Liver (tissue), 9 donors: ENCODE measurements around the gene DEGS1. TPM values are rescaled to one million over a fixed set of nuclear protein-coding genes. Genes with fewer than 3 reads are reported as not detected.

Source experiments
- DNase-seq: peaks from one replicate; pipeline ENCODE4 v3.0.0-alpha.2; 2017; ENCODE audit warnings: low spot score
- H3K27ac ChIP-seq, 2 donors: one replicate each; pipeline ENCODE4 v1.7.0; 2013; ENCODE audit warnings: inconsistent platforms in 2 of 2, low read length in 2 of 2, control low read depth in 1 of 2, low read depth in 1 of 2, mild to moderate bottlenecking in 1 of 2
- H3K27me3 ChIP-seq, 4 donors: one replicate each; pipeline versions ENCODE4 v1.6.1 to v1.7.0; 2013; ENCODE audit warnings: low read length in 3 of 4, inconsistent platforms in 1 of 4, mild to moderate bottlenecking in 1 of 4, moderate library complexity in 1 of 4; ENCODE audit not compliant: control insufficient read depth in 4 of 4, insufficient read depth in 4 of 4
- H3K36me3 ChIP-seq, 4 donors: one replicate each; pipeline versions ENCODE4 v1.6.1 to v1.7.0; 2013; ENCODE audit warnings: low read length in 3 of 4, mild to moderate bottlenecking in 3 of 4, low read depth in 1 of 4, moderate library complexity in 1 of 4; ENCODE audit not compliant: control insufficient read depth in 4 of 4, insufficient read depth in 3 of 4
- H3K4me1 ChIP-seq, 4 donors: one replicate each; pipeline versions ENCODE4 v1.6.1 to v1.7.0; 2013; ENCODE audit warnings: low read length in 3 of 4, mild to moderate bottlenecking in 3 of 4, moderate library complexity in 1 of 4; ENCODE audit not compliant: control insufficient read depth in 4 of 4, insufficient read depth in 4 of 4
- H3K4me3 ChIP-seq, 3 donors: one replicate each; pipeline versions ENCODE4 v1.6.1 to v1.7.0; 2013; ENCODE audit warnings: low read length in 3 of 3, control low read depth in 1 of 3, low read depth in 1 of 3, mild to moderate bottlenecking in 1 of 3
- H3K9ac ChIP-seq, 2 donors: one replicate each; pipeline ENCODE4 v1.7.0; 2013; ENCODE audit warnings: low read length in 2 of 2, mild to moderate bottlenecking in 2 of 2, moderate library complexity in 2 of 2, control low read depth in 1 of 2, low read depth in 1 of 2
- H3K9me3 ChIP-seq, 4 donors: one replicate each; pipeline versions ENCODE4 v1.6.1 to v1.7.0; 2013; ENCODE audit warnings: low read length in 3 of 4; ENCODE audit not compliant: control insufficient read depth in 4 of 4
- FOXA1 ChIP-seq: IDR thresholded peaks from 2 replicates; pipeline ENCODE4 v1.6.1; 2016; ENCODE audit warnings: antibody characterized with exemption
- GABPA ChIP-seq, 2 donors: IDR thresholded peaks in 1 of 2; conservative IDR thresholded peaks in 1 of 2; 2 replicates each; pipeline ENCODE4 v1.6.1; 2016; ENCODE audit warnings: antibody characterized with exemption in 2 of 2, mild to moderate bottlenecking in 1 of 2, moderate library complexity in 1 of 2
- HNF4A ChIP-seq, 2 donors: conservative IDR thresholded peaks; 2 replicates each; pipeline ENCODE4 v1.6.1; 2016; ENCODE audit warnings: antibody characterized with exemption in 2 of 2, mild to moderate bottlenecking in 2 of 2
- HNF4G ChIP-seq: IDR thresholded peaks from 2 replicates; pipeline ENCODE4 v1.6.1; 2016; ENCODE audit warnings: antibody characterized with exemption
- JUND ChIP-seq, 2 donors: IDR thresholded peaks; 2 replicates each; pipeline ENCODE4 v1.6.1; 2016; ENCODE audit warnings: antibody characterized with exemption in 2 of 2
- RAD21 ChIP-seq, 2 donors: IDR thresholded peaks; 2 replicates each; pipeline ENCODE4 v1.6.1; 2016; ENCODE audit warnings: antibody characterized with exemption in 2 of 2, mild to moderate bottlenecking in 2 of 2
- RXRA ChIP-seq, 2 donors: IDR thresholded peaks; 2 replicates each; pipeline ENCODE4 v1.6.1; 2017 to 2018; ENCODE audit warnings: antibody characterized with exemption in 2 of 2, mild to moderate bottlenecking in 1 of 2
- SP1 ChIP-seq: IDR thresholded peaks from 2 replicates; pipeline ENCODE4 v1.6.1; 2018; ENCODE audit warnings: antibody characterized with exemption, mild to moderate bottlenecking
- WGBS: extraction: QIAGEN DNeasy Blood & Tissue Kit; methylation state at CpG from one replicate; pipeline ENCODE4 v1.1.7; 2013; 5-methylcytosine and 5-hydroxymethylcytosine counted together
- polyA plus RNA-seq, 2 donors: library from polyadenylated mRNA; stranded (reverse) in 1 of 2; unstranded in 1 of 2; fragments of 200-250 nt in 1 of 2; fragments of >200 nt in 1 of 2; fragmentation: Nextera tagmentation in 1 of 2; extraction: Ambion mirVana in 1 of 2; gene quantifications; one replicate each; pipeline versions ENCODE4 v1.2.1 to v1.2.3, GENCODE V29; 2013 to 2015
- total RNA-seq, 2 donors: library from RNA; depleted of rRNA; stranded (reverse); fragments of >200 nt; gene quantifications; one replicate each; pipeline ENCODE4 v1.2.3, GENCODE V29; 2014
- TF ChIP-seq, protein P1 (sequence below): IDR thresholded peaks from 2 replicates; pipeline ENCODE4 v1.6.1; 2016; ENCODE audit warnings: antibody characterized with exemption, mild to moderate bottlenecking
- TF ChIP-seq, protein P2 (sequence below): IDR thresholded peaks from 2 replicates; pipeline ENCODE4 v1.6.1; 2016; ENCODE audit warnings: antibody characterized with exemption
- TF ChIP-seq, protein P3 (sequence below): IDR thresholded peaks from 2 replicates; pipeline ENCODE4 v1.6.1; 2016; ENCODE audit warnings: antibody characterized with exemption
- TF ChIP-seq, protein P4 (sequence below): fragments of 150-350 bp; IDR thresholded peaks from 2 replicates; pipeline ENCODE4 v1.5.1; 2017; ENCODE audit warnings: improper control_type of control experiment, low read depth, low read length; ENCODE audit not compliant: missing input control
- donor health status: healthy.
- donor health status: healthy.
- donor health status: healthy.
- donor health status: healthy.
- donor health status: healthy.

Gene DEGS1
- total and polyA plus RNA-seq, 4 donors = 21.7 to 26.7 (median 22.6) TPM

DNA sequence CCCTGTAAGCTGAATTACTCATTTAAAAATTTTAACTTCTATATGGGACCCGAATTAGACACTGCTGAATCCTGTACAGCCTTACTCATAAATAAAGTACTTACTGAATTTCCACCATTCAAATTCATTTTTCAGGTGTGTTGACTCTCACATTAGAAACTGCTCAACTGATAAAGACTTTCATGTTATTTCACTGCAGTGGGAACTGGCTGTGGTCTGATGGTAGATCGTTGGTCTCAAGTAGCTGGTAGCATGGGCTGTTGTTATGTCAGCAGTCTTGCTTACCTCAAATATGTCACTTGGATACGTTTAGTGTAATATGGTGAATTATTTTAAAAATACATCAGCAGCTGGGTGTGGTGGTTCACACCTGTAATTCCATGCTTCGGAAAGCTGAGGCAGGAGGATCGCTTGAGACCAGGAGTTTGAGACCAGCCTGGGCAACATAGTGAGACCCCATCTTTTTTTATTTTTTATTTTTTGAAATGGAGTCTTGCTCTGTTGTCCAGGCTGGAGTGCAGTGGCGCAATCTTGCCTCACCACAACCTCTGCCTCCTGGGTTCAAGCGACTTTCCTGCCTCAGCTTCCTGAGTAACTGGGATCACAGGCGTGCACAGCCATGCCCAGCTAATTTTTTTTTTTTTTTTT, 10.4 kb downstream of the DEGS1 start (continued):
- TF ChIP-seq, protein P1, sequence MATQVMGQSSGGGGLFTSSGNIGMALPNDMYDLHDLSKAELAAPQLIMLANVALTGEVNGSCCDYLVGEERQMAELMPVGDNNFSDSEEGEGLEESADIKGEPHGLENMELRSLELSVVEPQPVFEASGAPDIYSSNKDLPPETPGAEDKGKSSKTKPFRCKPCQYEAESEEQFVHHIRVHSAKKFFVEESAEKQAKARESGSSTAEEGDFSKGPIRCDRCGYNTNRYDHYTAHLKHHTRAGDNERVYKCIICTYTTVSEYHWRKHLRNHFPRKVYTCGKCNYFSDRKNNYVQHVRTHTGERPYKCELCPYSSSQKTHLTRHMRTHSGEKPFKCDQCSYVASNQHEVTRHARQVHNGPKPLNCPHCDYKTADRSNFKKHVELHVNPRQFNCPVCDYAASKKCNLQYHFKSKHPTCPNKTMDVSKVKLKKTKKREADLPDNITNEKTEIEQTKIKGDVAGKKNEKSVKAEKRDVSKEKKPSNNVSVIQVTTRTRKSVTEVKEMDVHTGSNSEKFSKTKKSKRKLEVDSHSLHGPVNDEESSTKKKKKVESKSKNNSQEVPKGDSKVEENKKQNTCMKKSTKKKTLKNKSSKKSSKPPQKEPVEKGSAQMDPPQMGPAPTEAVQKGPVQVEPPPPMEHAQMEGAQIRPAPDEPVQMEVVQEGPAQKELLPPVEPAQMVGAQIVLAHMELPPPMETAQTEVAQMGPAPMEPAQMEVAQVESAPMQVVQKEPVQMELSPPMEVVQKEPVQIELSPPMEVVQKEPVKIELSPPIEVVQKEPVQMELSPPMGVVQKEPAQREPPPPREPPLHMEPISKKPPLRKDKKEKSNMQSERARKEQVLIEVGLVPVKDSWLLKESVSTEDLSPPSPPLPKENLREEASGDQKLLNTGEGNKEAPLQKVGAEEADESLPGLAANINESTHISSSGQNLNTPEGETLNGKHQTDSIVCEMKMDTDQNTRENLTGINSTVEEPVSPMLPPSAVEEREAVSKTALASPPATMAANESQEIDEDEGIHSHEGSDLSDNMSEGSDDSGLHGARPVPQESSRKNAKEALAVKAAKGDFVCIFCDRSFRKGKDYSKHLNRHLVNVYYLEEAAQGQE = no peak
- TF ChIP-seq GABPA (IDR thresholded peaks at IDR 0.05 in 1 of 2, conservative IDR thresholded peaks at IDR 0.05 in 1 of 2) (no peak), JUND (IDR thresholded peaks at IDR 0.05) (no peak)
- TF ChIP-seq, protein P2, sequence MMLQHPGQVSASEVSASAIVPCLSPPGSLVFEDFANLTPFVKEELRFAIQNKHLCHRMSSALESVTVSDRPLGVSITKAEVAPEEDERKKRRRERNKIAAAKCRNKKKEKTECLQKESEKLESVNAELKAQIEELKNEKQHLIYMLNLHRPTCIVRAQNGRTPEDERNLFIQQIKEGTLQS = no peak

DNA sequence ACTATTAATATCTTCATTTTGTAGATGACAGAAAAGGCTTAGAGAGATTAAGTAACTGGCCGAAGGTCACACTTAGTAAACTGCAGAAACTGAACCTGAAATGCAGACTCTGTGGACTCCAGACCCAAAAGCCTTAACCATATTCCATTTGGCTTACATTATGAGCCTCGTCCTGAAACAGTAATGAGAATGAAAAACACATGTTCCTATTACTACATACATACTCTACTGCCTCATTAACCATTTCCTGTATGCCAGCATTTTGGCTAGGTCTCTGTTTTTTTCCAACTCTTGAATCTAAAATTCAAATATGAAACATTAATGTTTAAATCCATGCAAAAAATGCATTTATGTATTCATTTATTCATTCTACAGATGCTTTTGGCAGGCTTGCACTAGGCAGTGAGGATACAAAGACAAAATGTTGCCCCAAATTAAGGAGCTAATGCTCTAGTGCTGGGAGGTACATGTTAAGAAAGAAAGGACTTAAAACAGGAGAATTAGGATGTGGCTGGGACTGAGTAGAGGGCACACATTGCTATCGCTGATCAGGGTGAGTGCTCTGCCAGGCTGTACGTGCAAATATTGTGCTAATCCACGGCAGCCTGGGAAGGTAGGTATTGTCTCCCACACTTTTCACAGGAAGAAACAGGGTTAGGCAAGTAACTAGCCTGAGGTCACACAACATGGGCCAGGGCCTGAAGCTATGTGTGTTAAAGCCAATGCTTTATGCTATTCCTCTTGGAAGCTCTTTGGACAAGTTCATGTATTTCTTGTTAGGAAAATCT, 14.0 kb downstream of the DEGS1 start:
- no peak overlapping the region for H3K9ac ChIP-seq
- peaks cover 5 to 10% (median 8%) of the 10 kb centered on the region in 4 donors for H3K4me1 ChIP-seq
- H3K27ac ChIP-seq = no peak overlapping the region
- TF ChIP-seq HNF4G (peak; percentile 59), SP1 (peak; percentile 48), FOXA1 (no peak), HNF4A (conservative IDR thresholded peaks at IDR 0.05) (peak; percentile 87 to 93), RAD21 (IDR thresholded peaks at IDR 0.05) (peak in 1 of 2 donors; percentile 9), RXRA (IDR thresholded peaks at IDR 0.05) (peak; percentile 32 to 35)
- WGBS = 32% methylated on average over 5 of the region's 5 CpGs
- peaks cover 0 to 5% (median 2%) of the 10 kb centered on the region in 4 donors for H3K36me3 ChIP-seq
- no peaks in the 10 kb centered on the region for H3K27me3 ChIP-seq
- H3K9me3 ChIP-seq = no peaks in the 10 kb centered on the region
- no peak for DNase-seq
- H3K4me3 ChIP-seq = no peak overlapping the region

DNA sequence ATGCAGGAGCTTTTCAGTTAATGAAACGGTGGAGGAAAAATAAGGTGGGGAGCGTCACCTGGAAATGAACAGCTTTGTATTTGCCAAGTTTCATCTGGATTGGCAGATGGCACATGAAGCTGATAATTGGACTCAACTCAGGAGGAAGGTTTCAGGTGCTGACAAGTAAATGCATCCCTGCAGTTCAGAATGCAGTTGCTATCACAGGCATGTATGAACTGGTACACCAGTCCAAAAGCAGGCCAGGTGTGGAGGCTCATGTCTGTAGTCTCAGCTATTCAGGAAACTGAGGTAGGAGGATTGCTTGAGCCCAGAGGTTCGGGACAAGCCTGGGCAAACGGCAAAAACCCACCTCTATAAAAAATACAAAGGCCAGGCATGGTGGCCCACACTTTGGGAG, 15.5 kb downstream of the DEGS1 start:
- 93% methylated on average over 4 of the region's 4 CpGs for WGBS
- TF ChIP-seq HNF4A (conservative IDR thresholded peaks at IDR 0.05) = no peak
- TF ChIP-seq RAD21 (IDR thresholded peaks at IDR 0.05) = no peak
- TF ChIP-seq, protein P2 = no peak
- TF ChIP-seq, protein P1 = no peak
- TF ChIP-seq SP1 = no peak
- no peak for TF ChIP-seq GABPA (IDR thresholded peaks at IDR 0.05 in 1 of 2, conservative IDR thresholded peaks at IDR 0.05 in 1 of 2)
- no peak for TF ChIP-seq HNF4G
- TF ChIP-seq JUND (IDR thresholded peaks at IDR 0.05) = no peak
- TF ChIP-seq, protein P3, sequence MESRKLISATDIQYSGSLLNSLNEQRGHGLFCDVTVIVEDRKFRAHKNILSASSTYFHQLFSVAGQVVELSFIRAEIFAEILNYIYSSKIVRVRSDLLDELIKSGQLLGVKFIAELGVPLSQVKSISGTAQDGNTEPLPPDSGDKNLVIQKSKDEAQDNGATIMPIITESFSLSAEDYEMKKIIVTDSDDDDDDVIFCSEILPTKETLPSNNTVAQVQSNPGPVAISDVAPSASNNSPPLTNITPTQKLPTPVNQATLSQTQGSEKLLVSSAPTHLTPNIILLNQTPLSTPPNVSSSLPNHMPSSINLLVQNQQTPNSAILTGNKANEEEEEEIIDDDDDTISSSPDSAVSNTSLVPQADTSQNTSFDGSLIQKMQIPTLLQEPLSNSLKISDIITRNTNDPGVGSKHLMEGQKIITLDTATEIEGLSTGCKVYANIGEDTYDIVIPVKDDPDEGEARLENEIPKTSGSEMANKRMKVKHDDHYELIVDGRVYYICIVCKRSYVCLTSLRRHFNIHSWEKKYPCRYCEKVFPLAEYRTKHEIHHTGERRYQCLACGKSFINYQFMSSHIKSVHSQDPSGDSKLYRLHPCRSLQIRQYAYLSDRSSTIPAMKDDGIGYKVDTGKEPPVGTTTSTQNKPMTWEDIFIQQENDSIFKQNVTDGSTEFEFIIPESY = no peak
- TF ChIP-seq, protein P4, sequence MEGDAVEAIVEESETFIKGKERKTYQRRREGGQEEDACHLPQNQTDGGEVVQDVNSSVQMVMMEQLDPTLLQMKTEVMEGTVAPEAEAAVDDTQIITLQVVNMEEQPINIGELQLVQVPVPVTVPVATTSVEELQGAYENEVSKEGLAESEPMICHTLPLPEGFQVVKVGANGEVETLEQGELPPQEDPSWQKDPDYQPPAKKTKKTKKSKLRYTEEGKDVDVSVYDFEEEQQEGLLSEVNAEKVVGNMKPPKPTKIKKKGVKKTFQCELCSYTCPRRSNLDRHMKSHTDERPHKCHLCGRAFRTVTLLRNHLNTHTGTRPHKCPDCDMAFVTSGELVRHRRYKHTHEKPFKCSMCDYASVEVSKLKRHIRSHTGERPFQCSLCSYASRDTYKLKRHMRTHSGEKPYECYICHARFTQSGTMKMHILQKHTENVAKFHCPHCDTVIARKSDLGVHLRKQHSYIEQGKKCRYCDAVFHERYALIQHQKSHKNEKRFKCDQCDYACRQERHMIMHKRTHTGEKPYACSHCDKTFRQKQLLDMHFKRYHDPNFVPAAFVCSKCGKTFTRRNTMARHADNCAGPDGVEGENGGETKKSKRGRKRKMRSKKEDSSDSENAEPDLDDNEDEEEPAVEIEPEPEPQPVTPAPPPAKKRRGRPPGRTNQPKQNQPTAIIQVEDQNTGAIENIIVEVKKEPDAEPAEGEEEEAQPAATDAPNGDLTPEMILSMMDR = no peak
- Histone ChIP-seq H3K9ac (no peak overlapping the region), H3K4me3 (no peak overlapping the region), H3K27me3 (no peaks in the 10 kb centered on the region), H3K9me3 (no peaks in the 10 kb centered on the region), H3K27ac (no peak overlapping the region), H3K4me1 (peaks cover 5 to 10% (median 8%) of the 10 kb centered on the region in 4 donors), H3K36me3 (no peaks in the 10 kb centered on the region)
- DNase-seq = no peak
